IPS DF 6.9 (cell line): ENCODE measurements around the gene TMTC2.

ENCODE experiments used
- DNase-seq: peaks from one replicate; pipeline ENCODE4 v3.0.0-alpha.2; 2013; ENCODE audit warnings: low read depth, low spot score
- H3K27ac ChIP-seq: one replicate; pipeline ENCODE4 v1.5.1; 2013; ENCODE audit warnings: low read length, control low read depth
- H3K27me3 ChIP-seq: 2 replicates; pipeline ENCODE4 v1.6.1; 2013; ENCODE audit warnings: mild to moderate bottlenecking, low read length; ENCODE audit not compliant: control insufficient read depth, insufficient read depth
- H3K36me3 ChIP-seq: 2 replicates; pipeline ENCODE4 v1.6.1; 2013; ENCODE audit warnings: low read length; ENCODE audit not compliant: control insufficient read depth, insufficient read depth
- H3K4me1 ChIP-seq: 2 replicates; pipeline ENCODE4 v1.6.1; 2013; ENCODE audit warnings: low read length; ENCODE audit not compliant: control insufficient read depth, insufficient read depth
- H3K4me3 ChIP-seq: 2 replicates; pipeline ENCODE4 v1.5.1; 2013; ENCODE audit warnings: mild to moderate bottlenecking, low read length
- H3K9me3 ChIP-seq: 2 replicates; pipeline ENCODE4 v1.6.1; 2013; ENCODE audit warnings: low read length, inconsistent platforms; ENCODE audit not compliant: control insufficient read depth, insufficient read depth
- WGBS: extraction: QIAGEN DNeasy Blood & Tissue Kit; methylation state at CpG from one replicate; pipeline ENCODE4 v1.1.7; 2013; ENCODE audit warnings: mixed read lengths, missing lambda C conversion rate; ENCODE audit not compliant: insufficient read length, insufficient coverage; 5-methylcytosine and 5-hydroxymethylcytosine counted together

Gene TMTC2

GRCh38 chr12:83168751-83169150, 482.0 kb downstream of the TMTC2 start:
- no CpG with 5 or more reads among the region's 1 CpG for WGBS

GRCh38 chr12:83172441-83172840, 485.7 kb downstream of the TMTC2 start:
- DNase-seq = no peak
- no peak overlapping the region for H3K27ac ChIP-seq
- no peaks in the 10 kb centered on the region for H3K4me1 ChIP-seq
- no peaks in the 10 kb centered on the region for H3K27me3 ChIP-seq
- H3K36me3 ChIP-seq = no peaks in the 10 kb centered on the region
- WGBS = no CpG with 5 or more reads among the region's 2 CpGs
- H3K9me3 ChIP-seq = no peaks in the 10 kb centered on the region
- no peak overlapping the region for H3K4me3 ChIP-seq

More at GRCh38 chr12:83168751-83169150, 482.0 kb downstream of the TMTC2 start:
- H3K27ac ChIP-seq = no peak overlapping the region
- no peaks in the 10 kb centered on the region for H3K36me3 ChIP-seq
- no peaks in the 10 kb centered on the region for H3K4me1 ChIP-seq
- H3K4me3 ChIP-seq = no peak overlapping the region
- no peaks in the 10 kb centered on the region for H3K9me3 ChIP-seq
- DNase-seq = no peak
- H3K27me3 ChIP-seq = no peaks in the 10 kb centered on the region

GRCh38 chr12:83172866-83173649, 486.4 kb downstream of the TMTC2 start:
- WGBS = no CpG with 5 or more reads among the region's 7 CpGs
- no peak for DNase-seq
- no peaks in the 10 kb centered on the region for H3K4me1 ChIP-seq
- no peaks in the 10 kb centered on the region for H3K36me3 ChIP-seq
- H3K27me3 ChIP-seq = no peaks in the 10 kb centered on the region
- H3K4me3 ChIP-seq = no peak overlapping the region
- H3K27ac ChIP-seq = no peak overlapping the region
- no peaks in the 10 kb centered on the region for H3K9me3 ChIP-seq

GRCh38 chr12:83179999-83180398, 493.3 kb downstream of the TMTC2 start:
- Histone ChIP-seq H3K9me3 (no peaks in the 10 kb centered on the region), H3K4me1 (no peaks in the 10 kb centered on the region), H3K27me3 (no peaks in the 10 kb centered on the region), H3K36me3 (no peaks in the 10 kb centered on the region), H3K4me3 (no peak overlapping the region), H3K27ac (no peak overlapping the region)
- DNase-seq = no peak

GRCh38 chr12:83181074-83181473, 494.4 kb downstream of the TMTC2 start:
- H3K27ac ChIP-seq = no peak overlapping the region
- no CpG with 5 or more reads among the region's 1 CpG for WGBS
- H3K9me3 ChIP-seq = no peaks in the 10 kb centered on the region

GRCh38 chr12:83183132-83183531, 496.4 kb downstream of the TMTC2 start:
- H3K36me3 ChIP-seq = no peaks in the 10 kb centered on the region
- H3K27me3 ChIP-seq = no peaks in the 10 kb centered on the region
- H3K9me3 ChIP-seq = no peaks in the 10 kb centered on the region
- H3K27ac ChIP-seq = no peak overlapping the region
- DNase-seq = no peak
- no peak overlapping the region for H3K4me3 ChIP-seq
- no peaks in the 10 kb centered on the region for H3K4me1 ChIP-seq

More at GRCh38 chr12:83181074-83181473, 494.4 kb downstream of the TMTC2 start:
- Histone ChIP-seq H3K27me3 (no peaks in the 10 kb centered on the region), H3K4me3 (no peak overlapping the region), H3K36me3 (no peaks in the 10 kb centered on the region), H3K4me1 (no peaks in the 10 kb centered on the region)
- no peak for DNase-seq
